Thoracic aorta (tissue), 2 donors: ENCODE data around the gene TCERG1. TPM values are rescaled to one million over a fixed set of nuclear protein-coding genes. Genes with fewer than 3 reads are reported as not detected.

Experiments used
- ATAC-seq: fragments of 150-250 bp; one replicate; pipeline ENCODE4 v1.8.0; 2017; ENCODE audit warnings: low read depth; ENCODE audit not compliant: insufficient number of reproducible peaks, low FRiP score
- DNase-seq: peaks from one replicate; pipeline ENCODE4 v3.0.0-alpha.2; 2020; ENCODE audit warnings: low spot score
- H3K27ac ChIP-seq, 2 donors: fragments of 200-600 bp; sonication (generic); 1 replicate in 1 of 2; 2 replicates in 1 of 2; pipeline ENCODE4 v1.5.1; 2016; ENCODE audit warnings: mild to moderate bottlenecking in 2 of 2, moderate library complexity in 2 of 2
- H3K27me3 ChIP-seq: fragments of 200-600 bp; sonication (generic); replicated peaks from 2 replicates; pipeline ENCODE4 v1.6.0; 2016; ENCODE audit warnings: mild to moderate bottlenecking; ENCODE audit not compliant: insufficient read depth
- H3K36me3 ChIP-seq: fragments of 200-600 bp; sonication (generic); one replicate; pipeline ENCODE4 v1.5.1; 2016
- H3K4me1 ChIP-seq, 2 donors: fragments of 200-600 bp; sonication (generic); 1 replicate in 1 of 2; 2 replicates in 1 of 2; pipeline versions ENCODE4 v1.5.1 to v1.6.0; 2016; ENCODE audit warnings: low read depth in 2 of 2, mild to moderate bottlenecking in 1 of 2; ENCODE audit not compliant: control insufficient read depth in 1 of 2
- H3K4me3 ChIP-seq: fragments of 200-600 bp; sonication (generic); 2 replicates; pipeline ENCODE4 v1.5.1; 2016; ENCODE audit warnings: mild to moderate bottlenecking
- H3K9me3 ChIP-seq: fragments of 200-600 bp; sonication (generic); 2 replicates; pipeline ENCODE4 v1.5.1; 2016
- total RNA-seq, 2 donors: library from RNA; depleted of rRNA; stranded (reverse); fragments of >200 nt; gene quantifications; one replicate each; pipeline versions ENCODE4 v1.1.0 to v1.2.3, GENCODE V29; 2016
- TF ChIP-seq, protein P1 (sequence below): fragments of 200-600 bp; sonication (generic); IDR thresholded peaks from one replicate; pipeline ENCODE4 v1.5.1; 2019; ENCODE audit warnings: antibody characterized with exemption

Gene TCERG1
- total RNA-seq, 2 donors from 2014 or later: 45.2 to 125 TPM

DNA sequence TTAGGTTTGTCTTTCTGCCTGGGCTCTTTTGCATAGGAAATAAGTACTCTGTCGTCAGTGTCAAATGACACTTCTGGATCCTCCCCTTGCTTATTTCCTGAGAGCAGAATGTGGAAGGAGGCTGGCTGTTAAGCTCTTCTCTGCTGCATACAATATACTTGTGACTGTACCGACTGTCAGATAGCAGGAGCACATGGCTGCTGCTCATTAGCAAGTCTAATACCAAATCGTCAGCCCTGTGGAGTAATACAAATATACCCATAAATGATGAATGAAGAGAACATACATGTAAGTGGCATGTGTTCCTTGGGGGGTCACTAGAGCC lies 69.0 kb downstream of the TCERG1 start, which contains the start of gene GPR151:
Gene GPR151, minus strand, starts transcription at position 40 of the 325 bp plus-strand sequence. CDS start 77 bp downstream, outside the sequence.
- Histone ChIP-seq H3K36me3 (peaks cover 6% of the 10 kb centered on the region), H3K27ac (no peak within 1 kb of the TSS), H3K9me3 (no peaks in the 10 kb centered on the region), H3K4me3 (no peak within 1 kb of the TSS), H3K4me1 (no peaks in the 10 kb centered on the region), H3K27me3 (no peaks in the 10 kb centered on the region)
- ATAC-seq (no peak), DNase-seq (no peak)
- TF ChIP-seq, protein P1, sequence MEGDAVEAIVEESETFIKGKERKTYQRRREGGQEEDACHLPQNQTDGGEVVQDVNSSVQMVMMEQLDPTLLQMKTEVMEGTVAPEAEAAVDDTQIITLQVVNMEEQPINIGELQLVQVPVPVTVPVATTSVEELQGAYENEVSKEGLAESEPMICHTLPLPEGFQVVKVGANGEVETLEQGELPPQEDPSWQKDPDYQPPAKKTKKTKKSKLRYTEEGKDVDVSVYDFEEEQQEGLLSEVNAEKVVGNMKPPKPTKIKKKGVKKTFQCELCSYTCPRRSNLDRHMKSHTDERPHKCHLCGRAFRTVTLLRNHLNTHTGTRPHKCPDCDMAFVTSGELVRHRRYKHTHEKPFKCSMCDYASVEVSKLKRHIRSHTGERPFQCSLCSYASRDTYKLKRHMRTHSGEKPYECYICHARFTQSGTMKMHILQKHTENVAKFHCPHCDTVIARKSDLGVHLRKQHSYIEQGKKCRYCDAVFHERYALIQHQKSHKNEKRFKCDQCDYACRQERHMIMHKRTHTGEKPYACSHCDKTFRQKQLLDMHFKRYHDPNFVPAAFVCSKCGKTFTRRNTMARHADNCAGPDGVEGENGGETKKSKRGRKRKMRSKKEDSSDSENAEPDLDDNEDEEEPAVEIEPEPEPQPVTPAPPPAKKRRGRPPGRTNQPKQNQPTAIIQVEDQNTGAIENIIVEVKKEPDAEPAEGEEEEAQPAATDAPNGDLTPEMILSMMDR: no peak

DNA sequence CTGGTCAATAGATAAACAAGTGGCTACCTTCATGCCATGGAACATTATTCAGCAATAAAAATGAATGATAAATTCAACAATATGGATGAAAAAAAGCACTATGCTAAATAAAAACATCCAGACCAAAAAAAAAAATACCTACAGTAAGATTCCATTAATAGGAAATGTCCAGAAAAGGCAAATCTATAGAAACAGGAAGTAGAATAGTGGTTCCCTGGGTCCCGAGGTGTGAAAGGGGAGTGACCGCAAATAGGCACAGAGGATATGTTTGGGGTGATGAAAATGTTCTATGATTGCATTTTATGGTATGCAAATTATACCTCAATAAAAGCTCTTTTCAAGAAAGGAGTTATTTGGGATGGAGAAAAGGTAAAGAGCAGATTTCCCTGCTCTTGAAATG lies 72.4 kb downstream of the TCERG1 start:
- DNase-seq (no peak), ATAC-seq (no peak)
- no peak overlapping the region for H3K4me3 ChIP-seq
- H3K27me3 ChIP-seq: no peaks in the 10 kb centered on the region
- no peaks in the 10 kb centered on the region for H3K36me3 ChIP-seq
- H3K9me3 ChIP-seq: no peaks in the 10 kb centered on the region
- no peak overlapping the region for H3K27ac ChIP-seq
- TF ChIP-seq, protein P1: no peak
- no peaks in the 10 kb centered on the region for H3K4me1 ChIP-seq

DNA sequence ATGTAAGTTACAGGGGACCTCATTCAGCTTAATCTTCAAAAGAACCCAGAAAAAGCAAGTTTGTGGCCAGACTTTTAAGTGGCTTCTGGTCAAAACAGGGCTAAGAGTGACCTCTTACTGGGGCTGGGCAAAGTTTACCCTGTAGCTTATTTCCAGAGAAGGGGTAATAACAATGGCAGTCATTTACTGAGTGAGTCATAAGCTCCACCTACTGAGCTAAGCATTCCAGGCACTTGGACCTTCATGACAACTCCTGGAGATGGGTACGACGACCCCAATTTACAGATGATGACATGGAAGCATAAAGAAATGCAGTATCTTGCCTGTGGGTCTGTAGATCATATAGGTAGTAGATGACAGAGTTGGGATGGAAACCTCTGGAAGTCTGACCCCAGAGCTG lies 73.6 kb downstream of the TCERG1 start:
- no peak for DNase-seq
- Histone ChIP-seq H3K4me3 (no peak overlapping the region), H3K9me3 (no peaks in the 10 kb centered on the region), H3K27me3 (no peaks in the 10 kb centered on the region), H3K27ac (no peak overlapping the region), H3K4me1 (no peaks in the 10 kb centered on the region), H3K36me3 (no peaks in the 10 kb centered on the region)
- ATAC-seq: no peak
- TF ChIP-seq, protein P1: no peak

DNA sequence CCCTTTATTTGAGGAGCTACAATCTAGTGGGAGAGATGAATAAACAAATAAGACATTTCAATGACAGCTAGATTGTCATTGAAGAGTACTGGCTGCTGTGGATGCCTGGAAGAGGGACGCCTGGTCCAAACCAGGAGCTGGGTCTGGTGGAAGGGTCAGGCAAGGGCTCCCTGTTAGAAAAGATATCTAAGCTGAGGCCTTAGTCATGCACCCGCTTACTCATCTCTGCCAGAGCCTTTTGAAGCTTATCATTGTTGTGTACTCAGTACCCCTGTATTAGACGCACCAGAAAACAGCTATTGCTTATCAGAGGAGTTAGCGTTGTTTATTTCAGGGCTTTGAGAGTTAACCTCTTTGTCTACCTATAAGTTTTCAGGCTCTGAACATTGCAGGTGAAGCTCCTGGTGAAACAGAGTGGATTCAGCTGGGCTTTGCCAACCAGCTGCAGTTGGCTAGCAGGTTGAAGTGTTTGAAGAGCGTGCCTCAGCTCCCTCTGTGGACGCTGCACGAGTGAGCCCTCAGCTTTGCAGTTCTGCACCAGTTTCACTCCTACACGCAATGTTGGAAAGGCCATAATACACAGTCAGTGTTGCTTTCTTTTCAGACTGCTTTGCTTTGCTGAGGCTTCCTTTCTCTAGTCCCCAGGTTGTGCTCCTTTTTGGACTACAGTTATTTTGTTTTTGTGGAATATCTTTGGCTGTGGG lies 74.4 kb downstream of the TCERG1 start:
- no peak for ATAC-seq
- TF ChIP-seq, protein P1: no peak
- no peaks in the 10 kb centered on the region for H3K9me3 ChIP-seq
- H3K36me3 ChIP-seq: no peaks in the 10 kb centered on the region
- no peaks in the 10 kb centered on the region for H3K4me1 ChIP-seq
- no peaks in the 10 kb centered on the region for H3K27me3 ChIP-seq
- no peak for DNase-seq
- no peak overlapping the region for H3K4me3 ChIP-seq
- no peak overlapping the region for H3K27ac ChIP-seq

DNA sequence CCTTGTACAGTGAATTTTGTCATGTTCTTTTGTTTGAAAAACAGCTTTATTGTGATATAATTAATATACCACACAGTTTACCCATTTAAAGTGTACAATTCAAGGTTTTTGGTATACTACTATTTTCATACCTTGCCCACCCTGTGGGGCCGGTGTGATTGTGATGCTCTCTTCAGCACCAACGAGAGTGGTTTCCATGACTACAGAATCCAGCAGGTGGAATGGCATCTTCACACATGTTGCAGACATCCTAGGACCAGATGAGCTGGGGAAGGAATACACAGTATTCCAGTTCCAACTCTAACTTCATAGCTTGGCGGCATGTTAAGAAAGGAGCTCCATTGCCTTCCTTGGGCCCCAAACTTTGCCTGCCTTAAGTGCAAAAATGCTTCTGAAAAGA lies 76.6 kb downstream of the TCERG1 start:
- ATAC-seq: no peak
- TF ChIP-seq, protein P1: no peak

More for the DNA sequence above, 76.6 kb downstream of the TCERG1 start:
- Histone ChIP-seq H3K27ac (no peak overlapping the region), H3K4me3 (no peak overlapping the region), H3K36me3 (no peaks in the 10 kb centered on the region), H3K9me3 (no peaks in the 10 kb centered on the region), H3K4me1 (no peaks in the 10 kb centered on the region), H3K27me3 (no peaks in the 10 kb centered on the region)
- no peak for DNase-seq
